Heart right ventricle (tissue), 16 donors: ENCODE measurements around the gene DGCR6L. TPM values are rescaled to one million over a fixed set of nuclear protein-coding genes. Genes with fewer than 3 reads are reported as not detected.
A peak's percentile ranks its signal among the peaks of the same experiment; 100 is the strongest.
"Not testable (repeated sequence)": the region's sequence is repeated elsewhere in the genome, so short reads cannot be mapped to it uniquely, and the experiment has no call there.

ENCODE experiments used
- ATAC-seq, 8 donors: fragments of 200-7000 bp; cut with Tn5 transposase; one replicate each; pipeline ENCODE4 v1.9.1; 2020; ENCODE audit warnings: mild to moderate bottlenecking in 8 of 8, moderate library complexity in 8 of 8, moderate number of reproducible peaks in 1 of 8
- DNase-seq, 2 donors: peaks; one replicate each; pipeline ENCODE4 v3.0.0-alpha.2; 2020
- H3K27ac ChIP-seq, 10 donors: fragments of 200-600 bp; sonication (generic) in 2 of 10; one replicate each; pipeline versions ENCODE4 v1.5.0 to v1.8.0; 2020 to 2022; ENCODE audit warnings: mild to moderate bottlenecking in 3 of 10
- H3K27me3 ChIP-seq, 7 donors: fragments of 200-600 bp; one replicate each; pipeline ENCODE4 v1.8.0; 2021 to 2022; ENCODE audit warnings: mild to moderate bottlenecking in 2 of 7
- H3K36me3 ChIP-seq, 9 donors: fragments of 200-600 bp; sonication (generic) in 1 of 9; one replicate each; pipeline versions ENCODE4 v1.5.0 to v1.8.0; 2020 to 2022; ENCODE audit warnings: mild to moderate bottlenecking in 2 of 9
- H3K4me1 ChIP-seq, 9 donors: fragments of 200-600 bp; sonication (generic) in 1 of 9; one replicate each; pipeline versions ENCODE4 v1.5.0 to v1.8.0; 2020 to 2022; ENCODE audit warnings: mild to moderate bottlenecking in 4 of 9
- H3K4me3 ChIP-seq, 10 donors: fragments of 200-600 bp; sonication (generic) in 2 of 10; one replicate each; pipeline versions ENCODE4 v1.5.0 to v1.8.0; 2020 to 2022; ENCODE audit warnings: mild to moderate bottlenecking in 7 of 10, moderate library complexity in 2 of 10
- H3K9me3 ChIP-seq, 11 donors: fragments of 200-600 bp in 10 of 11; sonication (generic) in 2 of 11; one replicate each; pipeline versions ENCODE4 v1.5.0 to v1.8.0; 2013 to 2022; ENCODE audit warnings: mild to moderate bottlenecking in 2 of 11, control low read depth in 1 of 11, moderate library complexity in 1 of 11
- WGBS, 2 donors: extraction: QIAGEN DNeasy Blood & Tissue Kit; methylation state at CpG; one replicate each; pipeline ENCODE4 v1.1.7; 2013; ENCODE audit warnings: inconsistent platforms in 1 of 2; 5-methylcytosine and 5-hydroxymethylcytosine counted together
- intact Hi-C, 10 donors: fragments of 100-400 bp; cut with DNase I; formaldehyde crosslinking; loops; one replicate each; pipeline versions ENCODE4 v1.11.1 to v1.14.2; 2022
- long read RNA-seq, 3 donors: library from polyadenylated mRNA; unstranded; transcript quantifications; one replicate each; pipeline ENCODE4 v2.0.0, GENCODE V29; 2020 to 2021
- polyA plus RNA-seq, 2 donors: library from polyadenylated mRNA; stranded (reverse); fragments of 200-250 nt; gene quantifications; one replicate each; pipeline ENCODE4 v1.2.3, GENCODE V29; 2013
- total RNA-seq, 10 donors: library from RNA; stranded (reverse); fragmentation: NEBNext Ultra II Directional in 3 of 10; extraction: Animal tissue kit (Norgen Biotek cat#: 25700) in 3 of 10; gene quantifications; one replicate each; pipeline versions ENCODE4 v1.2.1 to v1.2.4, GENCODE V29; 2021 to 2023
- TF ChIP-seq, protein P1 (sequence below), 9 donors: fragments of 200-600 bp; sonication (generic) in 2 of 9; IDR thresholded peaks; one replicate each; pipeline versions ENCODE4 v1.5.0 to v1.8.0; 2021 to 2022; ENCODE audit warnings: antibody characterized with exemption in 9 of 9, mild to moderate bottlenecking in 5 of 9, moderate library complexity in 1 of 9
- donor health status: Arrhythmogenic right ventricular cardiomyopathy.
- donor health status: ischemic (EF 13 %, LVEDD 7.1; RV severe dilation, severe dysfunction).
- donor health status: healthy with polysubstance abuse.
- donor health status: DM: no; HTN: yes; CAD: no.
- donor health status: DM: no; HTN: no; CAD: no.
- donor health status: ischemic (EF 25% LVEDD 6.9; RV normal size, moderate dysfunction).
- donor health status: ischemic (EF 25% LVEDD 5.7; RV mildly dilated, moderate dysfunction).
- donor health status: healthy.
- donor health status: DM: yes; HTN: yes; CAD: no.
- donor health status: Ischemic cardiomyopathy.
- donor health status: ischemic (EF 35%, LVEDD 5.7; RV mildly dilated, moderate dysfunction).
- donor health status: nonischemic (EF 11% LVEDD 7.7; RV severe dilation, severe dysfunction).
- donor health status: DM: yes; HTN: yes; CAD: no.
- donor health status: PGD.
- donor health status: ischemic (EF 29% LVEDD 5.4; RV normal size, mild dysfunction).
- donor health status: nonischemic (EF 23%, LVEDD 6.1; RV moderate dilation, normal function).

DGCR6L gene
- total RNA-seq (10 to 100 TPM; 37.9 to 65.9 (median 40.5) TPM), polyA plus RNA-seq (10 to 100 TPM; 57.3 to 90.3 TPM)
- long read RNA-seq, donor 1, transcript DGCR6L-201 (5 exons, 1,154 nt): major isoform, 64 of 70 reads
- long read RNA-seq, donor 1, partial matches to known transcripts: 3 of 70 reads
- long read RNA-seq, donor 1, other reads (novel, unspliced or antisense): 0 of 70 reads
- long read RNA-seq, donor 2, transcript DGCR6L-201 (5 exons, 1,154 nt): major isoform, 61 of 68 reads
- long read RNA-seq, donor 2, partial matches to known transcripts: 5 of 68 reads
- long read RNA-seq, donor 2, other reads (novel, unspliced or antisense): 1 of 68 reads
- long read RNA-seq, donor 3, transcript DGCR6L-201 (5 exons, 1,154 nt): major isoform, 48 of 52 reads
- long read RNA-seq, donor 3, partial matches to known transcripts: 2 of 52 reads
- long read RNA-seq, donor 3, other reads (novel, unspliced or antisense): 2 of 52 reads

DNA sequence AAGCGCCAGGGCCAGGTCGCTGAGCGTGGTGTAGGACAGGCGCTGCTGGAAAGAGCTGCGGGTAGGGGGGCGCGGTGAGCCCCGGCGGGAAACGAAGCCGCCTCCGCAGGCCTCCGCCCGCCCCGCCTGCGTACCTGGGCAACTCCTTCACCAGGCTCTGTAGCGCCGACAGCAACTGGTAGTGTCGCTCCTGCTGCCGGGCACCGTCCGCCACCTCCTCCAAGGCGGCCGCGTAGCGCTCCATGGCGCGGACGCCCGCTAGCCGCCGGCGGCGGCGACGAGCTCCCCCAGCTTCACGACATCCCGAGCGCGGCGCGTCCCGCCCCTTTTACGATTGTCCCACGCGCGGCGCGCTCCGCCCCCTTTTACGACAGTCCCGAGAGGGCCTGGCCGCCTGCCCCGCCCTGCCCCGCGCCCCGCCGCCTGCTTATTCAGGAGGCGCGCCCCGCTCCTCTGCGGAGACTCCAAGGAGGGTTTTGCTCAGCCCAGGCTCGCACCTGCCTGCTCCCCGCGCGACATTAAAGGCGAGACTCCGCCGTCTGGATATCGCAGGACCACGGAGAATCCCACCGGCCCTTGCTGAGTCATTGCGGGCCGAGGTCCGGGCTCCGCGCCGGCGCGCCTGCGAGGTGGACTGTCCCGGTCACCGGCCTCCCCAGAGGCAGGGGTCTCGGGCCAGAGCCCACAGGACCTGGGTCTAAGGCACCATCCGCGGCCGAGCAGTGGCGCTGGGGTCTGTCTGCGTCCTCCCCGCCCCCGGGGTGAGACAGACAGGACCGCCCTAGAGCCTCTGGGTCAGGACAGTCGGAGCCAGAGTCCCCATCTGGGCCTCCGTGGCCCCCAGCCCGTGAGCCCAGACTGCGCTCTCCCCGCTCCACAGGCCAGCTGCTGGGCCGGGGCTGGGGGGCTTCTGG is at the start of gene DGCR6L:
Gene DGCR6L (minus strand): TSS at position 316 of the 914 bp plus-strand sequence. CDS start 72 bp downstream, at position 244.
- intact Hi-C loops: loop anchor here in 3 of 10 donors (5.0 to 10.0 kb wide), 3 partner anchors 72 to 295 kb away; partner anchors contain the start of genes ZNF74 (in 2 of the 3) and TANGO2 (in 1 of the 3)
- Histone ChIP-seq H3K9me3 (no peaks in the 10 kb centered on the region), H3K4me3 (peak within 1 kb of the TSS; percentile 66 to 98 (median 90)), H3K4me1 (peaks cover 13 to 47% (median 35%) of the 10 kb centered on the region in 9 donors), H3K36me3 (peaks cover 0 to 4% (median 0%) of the 10 kb centered on the region in 9 donors), H3K27me3 (no peaks in the 10 kb centered on the region), H3K27ac (peak within 1 kb of the TSS; percentile 77 to 98 (median 93))
- TF ChIP-seq, protein P1, sequence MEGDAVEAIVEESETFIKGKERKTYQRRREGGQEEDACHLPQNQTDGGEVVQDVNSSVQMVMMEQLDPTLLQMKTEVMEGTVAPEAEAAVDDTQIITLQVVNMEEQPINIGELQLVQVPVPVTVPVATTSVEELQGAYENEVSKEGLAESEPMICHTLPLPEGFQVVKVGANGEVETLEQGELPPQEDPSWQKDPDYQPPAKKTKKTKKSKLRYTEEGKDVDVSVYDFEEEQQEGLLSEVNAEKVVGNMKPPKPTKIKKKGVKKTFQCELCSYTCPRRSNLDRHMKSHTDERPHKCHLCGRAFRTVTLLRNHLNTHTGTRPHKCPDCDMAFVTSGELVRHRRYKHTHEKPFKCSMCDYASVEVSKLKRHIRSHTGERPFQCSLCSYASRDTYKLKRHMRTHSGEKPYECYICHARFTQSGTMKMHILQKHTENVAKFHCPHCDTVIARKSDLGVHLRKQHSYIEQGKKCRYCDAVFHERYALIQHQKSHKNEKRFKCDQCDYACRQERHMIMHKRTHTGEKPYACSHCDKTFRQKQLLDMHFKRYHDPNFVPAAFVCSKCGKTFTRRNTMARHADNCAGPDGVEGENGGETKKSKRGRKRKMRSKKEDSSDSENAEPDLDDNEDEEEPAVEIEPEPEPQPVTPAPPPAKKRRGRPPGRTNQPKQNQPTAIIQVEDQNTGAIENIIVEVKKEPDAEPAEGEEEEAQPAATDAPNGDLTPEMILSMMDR (IDR thresholded peaks at IDR 0.05): peak in 1 of 9 donors; percentile 2
- 0% methylated on average over 92 to 98 of the region's 98 CpGs for WGBS, 2 donors
- DNase-seq (peak; percentile 97 to 98), ATAC-seq (peak; percentile 89 to 95 (median 92))

DNA sequence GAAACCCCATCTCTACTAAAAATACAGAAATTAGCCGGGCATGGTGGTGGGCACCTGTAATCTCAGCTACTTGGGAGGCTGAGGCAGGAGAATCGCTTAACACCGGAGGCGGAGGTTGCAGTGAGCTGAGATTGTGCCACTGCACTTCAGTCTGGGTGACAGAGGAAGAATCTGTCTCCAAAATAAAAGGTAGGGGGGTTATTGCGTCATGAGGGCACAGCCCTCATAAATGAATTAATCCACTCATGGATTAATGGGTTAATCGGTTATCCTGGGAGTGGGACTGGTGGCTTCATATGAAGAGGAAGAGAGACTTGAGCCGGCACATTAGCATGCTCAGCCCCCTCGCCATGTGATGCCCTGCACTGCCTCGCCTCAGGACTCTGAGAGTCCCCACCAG is 49.0 kb upstream of the DGCR6L start:
- ATAC-seq, intact Hi-C loops, H3K9me3 ChIP-seq, H3K4me3 ChIP-seq, H3K36me3 ChIP-seq, H3K4me1 ChIP-seq, DNase-seq, H3K27me3 ChIP-seq, H3K27ac ChIP-seq: not testable (repeated sequence)
- 89 to 97% methylated on average over 8 to 9 of the region's 9 CpGs for WGBS, 2 donors

DNA sequence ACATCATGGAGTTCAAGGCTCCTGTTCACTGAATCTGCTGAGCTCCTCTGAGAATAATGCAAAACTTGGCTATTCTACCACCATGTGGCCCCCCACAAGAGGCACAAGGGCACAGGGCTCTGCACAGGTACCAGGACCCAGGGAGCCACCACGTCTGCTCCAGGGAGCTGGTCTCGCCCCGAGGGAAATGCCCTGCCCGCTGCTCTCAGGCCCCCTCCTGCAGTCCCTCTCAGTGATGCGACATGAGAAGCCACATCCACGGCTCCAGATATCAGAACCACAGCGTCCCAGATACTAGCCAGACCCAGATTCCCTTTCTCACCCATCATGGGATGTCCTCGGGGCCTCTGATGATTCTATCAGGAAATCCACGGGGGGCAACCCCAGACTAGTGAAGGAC is 47.0 kb upstream of the DGCR6L start:
- DNase-seq, H3K36me3 ChIP-seq, ATAC-seq, H3K27me3 ChIP-seq, intact Hi-C loops, H3K4me1 ChIP-seq, H3K9me3 ChIP-seq, H3K4me3 ChIP-seq, H3K27ac ChIP-seq: not testable (repeated sequence)
- 56 to 69% methylated on average over 9 of the region's 9 CpGs for WGBS, 2 donors

DNA sequence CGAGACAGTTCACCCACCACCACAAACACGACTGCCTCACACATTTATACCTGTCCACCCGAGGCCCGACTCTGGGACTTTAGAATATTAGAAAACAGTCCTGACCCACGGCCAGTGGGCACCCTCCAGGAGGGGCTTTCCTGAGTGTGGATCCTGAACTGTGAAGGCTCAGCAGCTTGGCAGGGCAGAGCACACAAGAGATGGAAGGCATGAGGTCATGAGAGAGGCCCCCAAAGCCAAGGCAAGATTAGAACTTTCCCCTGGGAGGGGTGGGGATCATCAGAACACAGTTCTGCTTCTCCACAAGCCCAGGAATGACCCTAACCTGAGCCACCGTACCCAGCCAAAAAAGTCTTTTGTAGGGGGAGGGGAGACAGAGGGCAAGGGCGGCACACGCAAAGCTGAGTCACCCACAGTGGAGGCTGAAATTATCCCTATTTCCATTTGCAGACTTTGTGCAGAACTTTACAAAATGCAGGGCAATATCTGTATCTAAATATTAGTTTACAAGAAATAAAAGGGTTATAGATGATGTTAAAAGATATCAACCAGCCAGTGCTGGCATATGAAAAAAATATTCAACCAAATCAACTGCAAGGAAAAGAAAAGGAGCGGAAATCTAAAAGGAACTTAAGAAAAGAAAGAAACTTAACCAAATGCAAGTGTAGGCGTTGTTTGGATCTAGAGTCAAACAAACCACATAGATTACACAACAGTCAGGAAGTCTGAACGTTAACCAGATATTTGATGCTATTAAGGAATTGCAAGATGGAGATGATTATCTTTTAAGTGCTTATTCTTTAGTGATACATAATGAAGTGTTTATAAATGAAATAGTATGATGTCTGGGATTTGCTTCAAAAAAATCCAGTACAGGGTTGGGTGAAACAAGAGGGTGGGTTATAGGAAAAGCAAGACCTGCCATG is 44.7 kb upstream of the DGCR6L start:
- H3K4me1 ChIP-seq, H3K36me3 ChIP-seq, H3K27me3 ChIP-seq, H3K4me3 ChIP-seq, ATAC-seq, intact Hi-C loops, DNase-seq, H3K9me3 ChIP-seq: not testable (repeated sequence)
- 72 to 81% methylated on average over 11 of the region's 11 CpGs for WGBS, 2 donors
- peak overlapping the region in 1 of 10 donors; percentile 31 for H3K27ac ChIP-seq

DNA sequence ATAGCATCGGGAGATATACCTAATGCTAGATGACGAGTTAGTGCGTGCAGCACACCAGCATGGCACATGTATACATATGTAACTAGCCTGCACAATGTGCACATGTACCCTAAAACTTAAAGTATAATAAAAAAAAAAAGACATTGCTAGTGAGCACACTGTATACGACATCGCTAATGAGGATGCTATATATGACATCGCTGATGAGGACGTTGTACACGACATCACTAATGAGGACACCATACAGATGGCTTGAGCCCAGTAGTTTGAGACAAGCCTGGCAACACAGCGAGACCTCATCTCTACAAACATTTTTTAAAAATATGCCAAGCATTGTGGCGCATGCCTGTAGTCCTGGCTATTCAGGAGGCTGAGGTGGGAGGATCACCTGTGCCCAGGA is 42.5 kb upstream of the DGCR6L start:
- intact Hi-C loops, H3K36me3 ChIP-seq, DNase-seq, H3K9me3 ChIP-seq, ATAC-seq, H3K27me3 ChIP-seq, H3K27ac ChIP-seq, H3K4me3 ChIP-seq, H3K4me1 ChIP-seq: not testable (repeated sequence)
- 93% methylated on average over 10 of the region's 10 CpGs for WGBS, 2 donors

DNA sequence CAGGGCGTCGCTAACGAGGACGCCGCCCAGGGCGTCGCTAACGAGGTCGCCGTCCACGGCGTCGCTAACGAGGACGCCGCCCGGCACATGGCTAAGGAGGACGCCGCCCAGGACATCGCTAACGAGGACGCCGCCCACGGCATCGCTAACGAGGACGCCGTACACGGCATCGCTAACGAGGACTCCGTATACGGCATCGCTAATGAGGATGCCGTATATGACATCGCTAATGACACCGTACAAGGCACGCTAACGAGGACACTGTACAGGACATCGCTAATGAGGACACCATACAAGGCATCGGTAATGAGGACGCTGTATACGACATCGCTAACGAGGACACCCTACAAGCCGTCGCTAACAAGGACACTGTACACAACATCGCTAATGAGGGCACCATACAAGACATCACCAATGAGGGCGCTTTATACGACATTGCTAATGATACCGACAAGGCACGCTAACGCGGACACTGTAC is 41.9 kb upstream of the DGCR6L start:
- H3K4me3 ChIP-seq, DNase-seq, H3K27ac ChIP-seq, H3K27me3 ChIP-seq, H3K4me1 ChIP-seq, H3K9me3 ChIP-seq, ATAC-seq, H3K36me3 ChIP-seq, intact Hi-C loops: not testable (repeated sequence)
- WGBS, 2 donors: 92 to 96% methylated on average over 54 of the region's 54 CpGs

DNA sequence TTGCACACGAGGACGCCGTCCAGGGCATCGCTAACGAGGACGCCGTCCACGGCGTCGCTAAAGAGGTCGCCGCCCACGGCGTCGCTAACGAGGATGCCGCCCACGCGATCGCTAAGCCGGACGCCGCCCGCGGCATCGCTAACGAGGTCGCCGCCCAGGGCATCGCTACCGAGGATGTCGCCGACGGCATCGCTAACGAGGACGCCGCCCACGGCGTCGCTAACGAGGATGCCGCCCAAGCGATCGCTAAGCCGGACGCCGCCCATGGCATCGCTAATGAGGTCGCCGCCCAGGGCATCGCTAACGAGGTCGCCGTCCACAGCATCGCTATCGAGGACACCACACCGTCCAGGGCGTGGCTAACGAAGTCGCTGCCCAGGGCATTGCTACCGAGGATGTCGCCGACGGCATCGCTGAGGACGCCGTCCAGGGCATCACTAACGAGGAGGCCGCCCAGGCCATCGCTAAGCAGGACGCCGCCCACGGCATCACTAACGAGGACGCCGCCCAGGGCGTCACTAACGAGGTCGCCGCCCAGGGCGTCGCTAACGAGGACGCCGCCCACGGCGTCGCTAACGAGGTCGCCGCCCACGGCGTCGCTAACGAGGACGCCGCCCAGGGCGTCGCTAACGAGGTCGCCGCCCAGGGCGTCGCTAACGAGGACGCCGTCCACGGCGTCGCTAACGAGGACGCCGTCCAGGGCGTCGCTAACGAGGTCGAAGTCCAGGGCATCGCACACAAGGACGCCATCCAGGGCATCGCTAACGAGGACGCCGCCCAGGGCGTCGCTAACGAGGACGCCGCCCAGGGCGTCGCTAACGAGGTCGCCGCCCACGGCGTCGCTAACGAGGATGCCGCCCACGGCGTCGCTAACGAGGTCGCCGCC is 41.2 kb upstream of the DGCR6L start:
- intact Hi-C loops, ATAC-seq: not testable (repeated sequence)

DNA sequence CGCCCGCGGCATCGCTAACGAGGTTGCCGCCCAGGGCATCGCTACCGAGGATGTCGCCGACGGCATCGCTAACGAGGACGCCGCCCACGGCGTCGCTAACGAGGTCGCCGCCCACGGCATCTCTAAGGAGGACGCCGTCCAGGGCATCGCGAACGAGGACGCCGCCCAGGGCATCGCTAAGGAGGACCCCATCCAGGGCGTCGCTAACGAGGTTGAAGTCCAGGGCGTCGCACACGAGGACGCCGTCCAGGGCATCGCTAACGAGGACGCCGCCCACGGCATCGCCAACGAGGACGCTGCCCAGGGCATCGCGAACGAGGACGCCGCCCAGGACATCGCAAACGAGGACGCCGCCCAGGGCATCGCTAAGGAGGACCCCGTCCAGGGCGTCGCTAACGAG is 40.4 kb upstream of the DGCR6L start:
- H3K4me1 ChIP-seq, DNase-seq, H3K27me3 ChIP-seq, H3K4me3 ChIP-seq, H3K36me3 ChIP-seq, ATAC-seq, intact Hi-C loops, H3K9me3 ChIP-seq, H3K27ac ChIP-seq: not testable (repeated sequence)
- 94 to 95% methylated on average over 59 to 60 of the region's 60 CpGs for WGBS, 2 donors

More for the DNA sequence above, 41.2 kb upstream of the DGCR6L start:
- H3K27me3 ChIP-seq, H3K9me3 ChIP-seq, H3K4me3 ChIP-seq, DNase-seq, H3K4me1 ChIP-seq, H3K27ac ChIP-seq, H3K36me3 ChIP-seq: not testable (repeated sequence)
- 94 to 95% methylated on average over 118 to 136 of the region's 145 CpGs for WGBS, 2 donors
